Measurements from ENCODE around the gene VRK1. TPM values are rescaled to one million over a fixed set of nuclear protein-coding genes. Genes with fewer than 3 reads are reported as not detected.

Gene VRK1
- polyA plus RNA-seq, 2 of the 4 experiments (the other 2 are of a cell fraction), result 32.2 to 34.2 TPM

DNA sequence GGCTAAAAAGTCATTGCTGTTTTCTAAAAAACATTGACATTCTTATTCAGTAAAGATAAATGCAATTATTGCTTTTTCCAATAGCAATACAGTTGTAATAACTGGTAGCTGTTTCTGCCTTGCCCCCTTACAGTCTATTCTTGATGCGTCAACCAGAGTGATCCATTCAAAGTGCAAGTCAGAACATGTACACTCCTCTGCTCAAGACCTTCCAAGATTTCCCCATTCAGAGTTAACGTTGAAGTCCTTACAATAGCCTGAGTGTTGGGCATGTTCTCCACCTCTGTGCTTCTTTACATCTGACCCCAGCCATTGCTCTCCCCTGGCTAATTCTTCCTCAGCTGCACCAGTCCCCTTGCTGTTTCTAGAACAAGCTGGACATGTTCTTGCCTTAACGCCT is 24.3 kb downstream of the VRK1 start (continued):
- TF ChIP-seq SREBF2 (IDR thresholded peaks at IDR 0.05), result no peak

DNA sequence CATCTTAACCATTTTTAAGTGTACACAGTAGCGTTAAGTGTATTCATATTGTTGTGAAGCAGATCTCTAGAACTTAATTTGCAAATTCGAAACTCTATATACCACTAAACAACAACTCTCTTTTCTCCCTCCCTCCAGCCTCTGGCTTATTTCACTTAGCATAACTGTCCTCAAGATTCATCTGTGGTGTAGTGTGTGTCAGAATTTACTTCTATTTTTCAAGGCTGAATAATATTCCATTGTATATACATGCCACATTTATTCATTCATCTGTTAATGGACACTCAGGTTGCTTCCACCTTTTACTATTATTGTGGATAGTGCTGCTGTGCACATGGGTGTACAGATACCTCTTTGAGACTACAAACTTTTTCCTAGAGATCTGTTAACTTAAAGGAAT is 26.5 kb downstream of the VRK1 start:
- Histone ChIP-seq H3K4me2 (no peak overlapping the region), H3K4me3 (no peak overlapping the region), H3K4me1 (no peaks in the 10 kb centered on the region), H3K27ac (no peak overlapping the region), H3K9me3 (no peaks in the 10 kb centered on the region)
- WGBS (ENCODE audit: missing lambda C conversion rate), result 89% methylated on average over 2 of the region's 2 CpGs
- no peak for DNase-seq (ENCODE audit: low read depth in 1 of 2, low spot score in 1 of 2)
- CTCF ChIA-PET, result interaction anchor here (1.7 kb wide), 1 partner anchor 29 kb away, joined by 7 read pairs; no protein-coding TSS in a partner anchor
- no peak for FAIRE-seq
- POLR2A ChIA-PET, result no interaction called here
- ATAC-seq, result no peak
- TF ChIP-seq RARB (CRISPR knock-in tag; IDR thresholded peaks at IDR 0.05) (no peak), TP53 (CRISPR knock-in tag; IDR thresholded peaks at IDR 0.05) (no peak), JUNB (IDR thresholded peaks at IDR 0.05) (no peak), CHD2 (IDR thresholded peaks at IDR 0.05; ENCODE audit: low read length, partially characterized antibody) (no peak), CBX8 (IDR thresholded peaks at IDR 0.05) (no peak), MAFK (IDR thresholded peaks at IDR 0.05; ENCODE audit: partially characterized antibody) (no peak), SREBF2 (IDR thresholded peaks at IDR 0.05) (no peak), PHF8 (IDR thresholded peaks at IDR 0.05; ENCODE audit: borderline replicate concordance, low read depth) (no peak), HOXA7 (CRISPR knock-in tag; IDR thresholded peaks at IDR 0.05) (no peak), ZC3H11A (IDR thresholded peaks at IDR 0.05) (no peak)
- TF ChIP-seq, protein P1, sequence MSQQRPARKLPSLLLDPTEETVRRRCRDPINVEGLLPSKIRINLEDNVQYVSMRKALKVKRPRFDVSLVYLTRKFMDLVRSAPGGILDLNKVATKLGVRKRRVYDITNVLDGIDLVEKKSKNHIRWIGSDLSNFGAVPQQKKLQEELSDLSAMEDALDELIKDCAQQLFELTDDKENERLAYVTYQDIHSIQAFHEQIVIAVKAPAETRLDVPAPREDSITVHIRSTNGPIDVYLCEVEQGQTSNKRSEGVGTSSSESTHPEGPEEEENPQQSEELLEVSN (IDR thresholded peaks at IDR 0.05; ENCODE audit: borderline replicate concordance, low read depth), result no peak
- TF ChIP-seq, protein P2, sequence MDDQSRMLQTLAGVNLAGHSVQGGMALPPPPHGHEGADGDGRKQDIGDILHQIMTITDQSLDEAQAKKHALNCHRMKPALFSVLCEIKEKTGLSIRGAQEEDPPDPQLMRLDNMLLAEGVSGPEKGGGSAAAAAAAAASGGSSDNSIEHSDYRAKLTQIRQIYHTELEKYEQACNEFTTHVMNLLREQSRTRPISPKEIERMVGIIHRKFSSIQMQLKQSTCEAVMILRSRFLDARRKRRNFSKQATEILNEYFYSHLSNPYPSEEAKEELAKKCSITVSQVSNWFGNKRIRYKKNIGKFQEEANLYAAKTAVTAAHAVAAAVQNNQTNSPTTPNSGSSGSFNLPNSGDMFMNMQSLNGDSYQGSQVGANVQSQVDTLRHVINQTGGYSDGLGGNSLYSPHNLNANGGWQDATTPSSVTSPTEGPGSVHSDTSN (IDR thresholded peaks at IDR 0.05), result no peak
- TF ChIP-seq, protein P3, sequence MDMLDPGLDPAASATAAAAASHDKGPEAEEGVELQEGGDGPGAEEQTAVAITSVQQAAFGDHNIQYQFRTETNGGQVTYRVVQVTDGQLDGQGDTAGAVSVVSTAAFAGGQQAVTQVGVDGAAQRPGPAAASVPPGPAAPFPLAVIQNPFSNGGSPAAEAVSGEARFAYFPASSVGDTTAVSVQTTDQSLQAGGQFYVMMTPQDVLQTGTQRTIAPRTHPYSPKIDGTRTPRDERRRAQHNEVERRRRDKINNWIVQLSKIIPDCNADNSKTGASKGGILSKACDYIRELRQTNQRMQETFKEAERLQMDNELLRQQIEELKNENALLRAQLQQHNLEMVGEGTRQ (IDR thresholded peaks at IDR 0.05), result no peak

DNA sequence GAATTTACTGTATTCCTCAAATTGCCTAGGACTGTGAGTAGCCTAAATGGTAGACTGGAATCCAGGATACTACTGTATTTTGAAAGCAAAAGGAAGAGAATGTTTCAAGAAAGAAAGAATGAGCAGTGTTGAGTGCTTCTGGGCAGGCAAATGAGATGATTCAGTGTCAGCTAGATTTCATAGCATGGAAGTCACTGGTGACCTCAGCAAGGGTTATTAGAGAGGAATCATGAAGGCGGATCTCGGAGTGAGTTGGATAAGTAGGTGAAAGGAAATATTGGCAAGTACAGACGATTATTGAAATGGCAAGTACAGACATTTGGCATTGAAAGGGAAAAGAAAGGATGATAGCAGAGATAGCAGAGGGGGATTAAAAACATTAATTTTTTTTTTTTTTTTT is 27.1 kb downstream of the VRK1 start:
- TF ChIP-seq, protein P4, sequence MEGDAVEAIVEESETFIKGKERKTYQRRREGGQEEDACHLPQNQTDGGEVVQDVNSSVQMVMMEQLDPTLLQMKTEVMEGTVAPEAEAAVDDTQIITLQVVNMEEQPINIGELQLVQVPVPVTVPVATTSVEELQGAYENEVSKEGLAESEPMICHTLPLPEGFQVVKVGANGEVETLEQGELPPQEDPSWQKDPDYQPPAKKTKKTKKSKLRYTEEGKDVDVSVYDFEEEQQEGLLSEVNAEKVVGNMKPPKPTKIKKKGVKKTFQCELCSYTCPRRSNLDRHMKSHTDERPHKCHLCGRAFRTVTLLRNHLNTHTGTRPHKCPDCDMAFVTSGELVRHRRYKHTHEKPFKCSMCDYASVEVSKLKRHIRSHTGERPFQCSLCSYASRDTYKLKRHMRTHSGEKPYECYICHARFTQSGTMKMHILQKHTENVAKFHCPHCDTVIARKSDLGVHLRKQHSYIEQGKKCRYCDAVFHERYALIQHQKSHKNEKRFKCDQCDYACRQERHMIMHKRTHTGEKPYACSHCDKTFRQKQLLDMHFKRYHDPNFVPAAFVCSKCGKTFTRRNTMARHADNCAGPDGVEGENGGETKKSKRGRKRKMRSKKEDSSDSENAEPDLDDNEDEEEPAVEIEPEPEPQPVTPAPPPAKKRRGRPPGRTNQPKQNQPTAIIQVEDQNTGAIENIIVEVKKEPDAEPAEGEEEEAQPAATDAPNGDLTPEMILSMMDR (IDR thresholded peaks at IDR 0.05), result no peak
- TF ChIP-seq, protein P5, sequence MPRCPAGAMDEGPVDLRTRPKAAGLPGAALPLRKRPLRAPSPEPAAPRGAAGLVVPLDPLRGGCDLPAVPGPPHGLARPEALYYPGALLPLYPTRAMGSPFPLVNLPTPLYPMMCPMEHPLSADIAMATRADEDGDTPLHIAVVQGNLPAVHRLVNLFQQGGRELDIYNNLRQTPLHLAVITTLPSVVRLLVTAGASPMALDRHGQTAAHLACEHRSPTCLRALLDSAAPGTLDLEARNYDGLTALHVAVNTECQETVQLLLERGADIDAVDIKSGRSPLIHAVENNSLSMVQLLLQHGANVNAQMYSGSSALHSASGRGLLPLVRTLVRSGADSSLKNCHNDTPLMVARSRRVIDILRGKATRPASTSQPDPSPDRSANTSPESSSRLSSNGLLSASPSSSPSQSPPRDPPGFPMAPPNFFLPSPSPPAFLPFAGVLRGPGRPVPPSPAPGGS (IDR thresholded peaks at IDR 0.05), result no peak
- TF ChIP-seq MAZ (IDR thresholded peaks at IDR 0.05; ENCODE audit: borderline replicate concordance, low read depth, low read length), result no peak
- TF ChIP-seq CHD4 (IDR thresholded peaks at IDR 0.05; ENCODE audit: borderline replicate concordance), result no peak
- TF ChIP-seq CHD2 (IDR thresholded peaks at IDR 0.05; ENCODE audit: low read length, partially characterized antibody), result no peak
- no peak for TF ChIP-seq FOXS1 (CRISPR knock-in tag; IDR thresholded peaks at IDR 0.05)
- TF ChIP-seq MAFK (IDR thresholded peaks at IDR 0.05; ENCODE audit: partially characterized antibody), result no peak
- no peak for TF ChIP-seq MYC (IDR thresholded peaks at IDR 0.05; ENCODE audit: borderline replicate concordance, low read length)
- TF ChIP-seq SMC3 (IDR thresholded peaks at IDR 0.05), result no peak
- TF ChIP-seq, protein P6, sequence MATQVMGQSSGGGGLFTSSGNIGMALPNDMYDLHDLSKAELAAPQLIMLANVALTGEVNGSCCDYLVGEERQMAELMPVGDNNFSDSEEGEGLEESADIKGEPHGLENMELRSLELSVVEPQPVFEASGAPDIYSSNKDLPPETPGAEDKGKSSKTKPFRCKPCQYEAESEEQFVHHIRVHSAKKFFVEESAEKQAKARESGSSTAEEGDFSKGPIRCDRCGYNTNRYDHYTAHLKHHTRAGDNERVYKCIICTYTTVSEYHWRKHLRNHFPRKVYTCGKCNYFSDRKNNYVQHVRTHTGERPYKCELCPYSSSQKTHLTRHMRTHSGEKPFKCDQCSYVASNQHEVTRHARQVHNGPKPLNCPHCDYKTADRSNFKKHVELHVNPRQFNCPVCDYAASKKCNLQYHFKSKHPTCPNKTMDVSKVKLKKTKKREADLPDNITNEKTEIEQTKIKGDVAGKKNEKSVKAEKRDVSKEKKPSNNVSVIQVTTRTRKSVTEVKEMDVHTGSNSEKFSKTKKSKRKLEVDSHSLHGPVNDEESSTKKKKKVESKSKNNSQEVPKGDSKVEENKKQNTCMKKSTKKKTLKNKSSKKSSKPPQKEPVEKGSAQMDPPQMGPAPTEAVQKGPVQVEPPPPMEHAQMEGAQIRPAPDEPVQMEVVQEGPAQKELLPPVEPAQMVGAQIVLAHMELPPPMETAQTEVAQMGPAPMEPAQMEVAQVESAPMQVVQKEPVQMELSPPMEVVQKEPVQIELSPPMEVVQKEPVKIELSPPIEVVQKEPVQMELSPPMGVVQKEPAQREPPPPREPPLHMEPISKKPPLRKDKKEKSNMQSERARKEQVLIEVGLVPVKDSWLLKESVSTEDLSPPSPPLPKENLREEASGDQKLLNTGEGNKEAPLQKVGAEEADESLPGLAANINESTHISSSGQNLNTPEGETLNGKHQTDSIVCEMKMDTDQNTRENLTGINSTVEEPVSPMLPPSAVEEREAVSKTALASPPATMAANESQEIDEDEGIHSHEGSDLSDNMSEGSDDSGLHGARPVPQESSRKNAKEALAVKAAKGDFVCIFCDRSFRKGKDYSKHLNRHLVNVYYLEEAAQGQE (IDR thresholded peaks at IDR 0.05), result no peak
- 0 out of 3 replicates have a peak, but pooled peaks cover 2% of the 10 kb centered on the region for H3K9me3 ChIP-seq
- DNase-seq (ENCODE audit: low read depth in 1 of 2, low spot score in 1 of 2) (no peak), ATAC-seq (no peak), FAIRE-seq (no peak)
- 75% methylated on average over 3 of the region's 3 CpGs for WGBS (ENCODE audit: missing lambda C conversion rate)
- H3K4me1 ChIP-seq, result no peaks in the 10 kb centered on the region
- POLR2A ChIA-PET, result no interaction called here
- no peak overlapping the region for H3K27ac ChIP-seq
- no peak overlapping the region for H3K4me2 ChIP-seq
- CTCF ChIA-PET, result interaction anchor here (0.7 to 1.7 kb wide), 3 partner anchors 16 to 526 kb away, joined by 3 to 7 read pairs (median 4); no protein-coding TSS in a partner anchor
- no peak overlapping the region for H3K4me3 ChIP-seq

Measured in A549 (cell line).